ENCODE data around the gene RTL10. TPM values are rescaled to one million over a fixed set of nuclear protein-coding genes. Genes with fewer than 3 reads are reported as not detected.

The RTL10 gene
- total RNA-seq, 4 donors from 2014 or later = 3.5 to 12.8 (median 5.0) TPM

- H3K9me3 ChIP-seq = no peaks in the 10 kb centered on the region
- no peak overlapping the region for H3K27ac ChIP-seq
- no peak overlapping the region for H3K4me3 ChIP-seq
- DNase-seq = no peak
- intact Hi-C loops (cut with DNase I; ENCODE audit: low total_unique reads) (loop anchor here (5.0 kb wide), 2 partner anchors 104 to 119 kb away; no protein-coding TSS in a partner anchor), in situ Hi-C loops (cut with MboI; ENCODE audit: low sequenced_read_pairs in 4 of 4) (no loop called here)
- TF ChIP-seq CTCF (IDR thresholded peaks at IDR 0.05 in 4 of 5, conservative IDR thresholded peaks at IDR 0.05 in 1 of 5) (no peak), POLR2A (IDR thresholded peaks at IDR 0.05) (no peak)
- peaks cover 32 to 41% of the 10 kb centered on the region in 2 donors for H3K4me1 ChIP-seq
- peaks cover 0 to 20% of the 10 kb centered on the region in 2 donors for H3K36me3 ChIP-seq
- H3K27me3 ChIP-seq = no peaks in the 10 kb centered on the region
- no peak for ATAC-seq
Measured at GRCh38 chr22:19851291-19852176, 3.1 kb downstream of the RTL10 start.

- Histone ChIP-seq H3K27me3 (no peaks in the 10 kb centered on the region), H3K27ac (no peak overlapping the region), H3K9me3 (no peaks in the 10 kb centered on the region), H3K36me3 (peaks cover 0 to 20% of the 10 kb centered on the region in 2 donors), H3K4me1 (peaks cover 27 to 37% of the 10 kb centered on the region in 2 donors), H3K4me3 (no peak overlapping the region)
- DNase-seq = no peak
- TF ChIP-seq POLR2A (IDR thresholded peaks at IDR 0.05) = no peak
- TF ChIP-seq CTCF (IDR thresholded peaks at IDR 0.05 in 4 of 5, conservative IDR thresholded peaks at IDR 0.05 in 1 of 5) = no peak
- in situ Hi-C loops (cut with MboI; ENCODE audit: low sequenced_read_pairs in 4 of 4) = no loop called here
- no peak for ATAC-seq
- intact Hi-C loops (cut with DNase I; ENCODE audit: low total_unique reads) = loop anchor here (5.0 kb wide), 2 partner anchors 103 to 118 kb away; no protein-coding TSS in a partner anchor
Measured at GRCh38 chr22:19850763-19851109, 3.9 kb downstream of the RTL10 start.

GRCh38 chr22:19849835-19850762, 4.6 kb downstream of the RTL10 start:
- peaks cover 25 to 34% of the 10 kb centered on the region in 2 donors for H3K4me1 ChIP-seq
- ATAC-seq (no peak), DNase-seq (no peak)
- no peak overlapping the region for H3K4me3 ChIP-seq
- H3K9me3 ChIP-seq = no peaks in the 10 kb centered on the region
- TF ChIP-seq CTCF (IDR thresholded peaks at IDR 0.05 in 4 of 5, conservative IDR thresholded peaks at IDR 0.05 in 1 of 5) (no peak), POLR2A (IDR thresholded peaks at IDR 0.05) (no peak)
- peaks cover 0 to 20% of the 10 kb centered on the region in 2 donors for H3K36me3 ChIP-seq
- intact Hi-C loops (cut with DNase I; ENCODE audit: low total_unique reads) = loop anchor here (5.0 kb wide), 2 partner anchors 103 to 118 kb away; no protein-coding TSS in a partner anchor
- H3K27ac ChIP-seq = no peak overlapping the region
- in situ Hi-C loops (cut with MboI; ENCODE audit: low sequenced_read_pairs in 4 of 4) = no loop called here
- no peaks in the 10 kb centered on the region for H3K27me3 ChIP-seq

GRCh38 chr22:19848298-19849224, 6.1 kb downstream of the RTL10 start:
- H3K9me3 ChIP-seq = no peaks in the 10 kb centered on the region
- H3K27me3 ChIP-seq = no peaks in the 10 kb centered on the region
- H3K27ac ChIP-seq = peak overlapping the region; percentile 20 to 47 (median 43)
- DNase-seq (peak; percentile 67 to 86), ATAC-seq (peak; percentile 76 to 87)
- intact Hi-C loops (cut with DNase I; ENCODE audit: low total_unique reads) = no loop called here
- peaks cover 34 to 39% of the 10 kb centered on the region in 2 donors for H3K4me1 ChIP-seq
- no peak for TF ChIP-seq POLR2A (IDR thresholded peaks at IDR 0.05)
- peaks cover 0 to 20% of the 10 kb centered on the region in 2 donors for H3K36me3 ChIP-seq
- in situ Hi-C loops (cut with MboI; ENCODE audit: low sequenced_read_pairs in 4 of 4) = no loop called here
- no peak overlapping the region for H3K4me3 ChIP-seq

All from gastrocnemius medialis (tissue), 4 donors.